HG02973 (cell line): ENCODE measurements around the gene C2orf92.
A peak's percentile ranks its signal among the peaks of the same experiment; 100 is the strongest.
"Not testable (repeated sequence)": the region's sequence is repeated elsewhere in the genome, so short reads cannot be mapped to it uniquely, and the experiment has no call there.

Experiments used
- ATAC-seq: cut with Tn5 transposase; IDR thresholded peaks from one replicate; pipeline ENCODE4 v1.9.1; 2021; ENCODE audit warnings: moderate library complexity; ENCODE audit not compliant: unreplicated experiment

The C2orf92 gene

DNA sequence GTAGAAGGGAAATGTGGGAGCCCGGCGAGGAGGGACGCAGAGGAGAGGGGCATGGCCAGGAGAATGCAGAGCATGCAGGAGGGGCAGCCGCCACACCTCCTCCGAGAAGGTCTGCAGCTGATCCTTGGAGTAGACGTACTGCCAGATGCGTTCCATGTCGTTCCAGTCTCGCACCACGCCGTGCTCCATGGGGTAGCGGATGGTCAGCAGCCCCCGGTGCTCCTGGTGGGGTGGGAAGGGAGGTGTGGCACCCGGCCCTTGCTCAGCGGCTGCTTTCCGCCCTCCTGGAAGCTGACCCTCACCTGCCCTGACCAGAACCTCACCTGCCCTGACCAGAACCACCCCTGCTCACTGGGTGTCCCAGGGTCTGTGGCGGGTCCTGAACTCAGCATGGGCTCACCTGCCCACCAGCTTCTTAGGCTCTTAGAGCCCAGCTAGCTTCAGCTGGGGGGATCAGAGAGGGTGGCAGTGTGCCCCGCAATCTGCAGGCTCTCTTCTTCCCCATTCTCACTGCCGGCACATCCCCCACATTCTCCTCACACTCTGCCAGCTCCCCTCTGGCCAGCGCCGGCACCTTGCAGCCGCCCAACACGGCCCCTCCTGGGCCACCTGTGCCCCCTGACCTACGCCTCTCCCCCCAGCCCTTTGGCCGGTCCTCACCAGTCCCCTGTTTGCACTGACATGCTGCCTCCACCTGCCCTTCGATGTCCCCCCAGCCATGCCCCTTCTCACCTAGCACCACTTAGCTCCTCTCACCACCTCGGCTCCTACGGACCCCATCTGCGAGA lies 10.1 kb upstream of the C2orf92 start:
- no peak for ATAC-seq

DNA sequence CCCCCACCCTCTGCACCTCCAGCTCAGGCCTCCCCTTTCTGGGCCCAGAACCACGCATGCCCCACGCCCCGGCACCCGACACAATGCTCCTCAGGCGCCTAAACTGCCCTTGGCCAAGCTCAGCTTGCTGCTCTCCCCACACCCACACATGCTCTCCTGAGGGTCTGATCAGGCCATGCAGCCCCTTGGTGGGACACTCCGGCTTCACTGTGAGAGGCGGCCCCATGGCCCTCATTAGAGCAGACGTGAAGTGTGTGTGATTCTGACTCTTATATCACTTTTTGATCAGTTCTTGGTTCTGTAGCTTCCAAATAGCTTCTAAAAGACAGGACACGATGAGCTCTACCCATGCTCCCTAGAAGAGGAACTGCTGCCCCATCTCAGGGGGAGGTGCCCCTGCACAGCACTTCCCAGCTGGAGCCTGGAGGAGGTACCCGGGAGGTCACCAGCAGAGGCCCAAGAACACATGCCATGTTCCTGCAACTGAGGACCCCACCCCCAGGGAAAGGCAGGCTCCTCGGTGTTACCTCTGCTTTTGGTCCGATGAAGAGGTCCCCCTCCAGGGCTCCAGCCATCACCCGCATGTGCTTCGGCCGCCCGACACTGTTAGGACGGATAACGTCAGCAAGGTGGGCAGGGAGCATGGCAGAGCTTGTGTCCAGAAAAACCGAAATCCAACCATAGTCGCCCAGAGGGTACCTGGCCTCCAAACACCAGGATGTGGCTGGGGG lies 9.3 kb upstream of the C2orf92 start:
- no peak for ATAC-seq

DNA sequence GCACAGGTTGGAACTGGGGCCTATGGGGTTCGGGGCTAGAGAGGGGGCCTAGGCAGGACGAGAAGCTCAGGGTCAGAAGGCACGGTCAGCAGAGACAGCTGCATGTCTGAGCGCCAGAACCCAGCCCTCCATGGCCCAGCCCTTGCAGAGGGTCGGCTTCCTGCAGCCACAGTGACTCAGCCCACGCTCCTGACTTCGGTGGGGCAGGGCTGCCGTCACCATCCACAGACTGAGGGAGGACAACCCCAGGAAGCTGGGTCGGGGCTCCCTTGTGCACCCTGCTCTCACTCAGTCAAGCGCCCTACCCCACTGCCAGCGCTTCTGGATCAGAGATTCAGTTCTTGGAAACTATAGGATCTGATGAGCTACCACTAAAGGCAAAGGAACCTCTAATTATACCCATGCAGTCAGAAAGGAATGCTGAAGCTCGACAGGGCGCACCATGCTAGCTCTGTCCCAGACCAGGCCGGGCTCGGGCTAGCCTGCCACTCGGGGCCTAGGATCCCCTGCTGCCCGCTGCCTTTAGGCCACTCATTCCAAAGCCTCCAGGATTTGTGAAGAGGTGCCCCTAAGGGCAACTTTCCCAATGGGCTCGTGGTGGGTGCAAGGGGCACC lies 8.6 kb upstream of the C2orf92 start:
- ATAC-seq, result no peak

DNA sequence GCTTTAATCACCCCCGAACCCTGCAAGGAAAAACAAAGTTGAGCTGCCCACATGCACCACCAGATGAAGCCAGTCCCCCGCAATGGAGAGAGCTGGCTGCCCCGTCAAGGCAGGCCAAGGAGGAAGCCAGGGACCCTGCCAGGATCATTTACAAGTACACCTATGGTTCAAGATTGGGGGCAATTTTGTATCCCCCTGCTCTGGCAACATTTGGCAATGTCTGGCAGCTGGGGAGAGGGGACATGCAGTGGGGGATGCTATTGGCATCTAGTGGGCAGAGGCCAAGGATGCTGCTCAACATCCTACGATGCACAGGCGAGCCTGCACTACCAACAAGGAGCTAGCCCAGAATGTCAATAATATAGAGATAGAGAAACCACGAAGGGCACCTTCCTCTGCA lies 7.6 kb upstream of the C2orf92 start:
- ATAC-seq, result no peak

DNA sequence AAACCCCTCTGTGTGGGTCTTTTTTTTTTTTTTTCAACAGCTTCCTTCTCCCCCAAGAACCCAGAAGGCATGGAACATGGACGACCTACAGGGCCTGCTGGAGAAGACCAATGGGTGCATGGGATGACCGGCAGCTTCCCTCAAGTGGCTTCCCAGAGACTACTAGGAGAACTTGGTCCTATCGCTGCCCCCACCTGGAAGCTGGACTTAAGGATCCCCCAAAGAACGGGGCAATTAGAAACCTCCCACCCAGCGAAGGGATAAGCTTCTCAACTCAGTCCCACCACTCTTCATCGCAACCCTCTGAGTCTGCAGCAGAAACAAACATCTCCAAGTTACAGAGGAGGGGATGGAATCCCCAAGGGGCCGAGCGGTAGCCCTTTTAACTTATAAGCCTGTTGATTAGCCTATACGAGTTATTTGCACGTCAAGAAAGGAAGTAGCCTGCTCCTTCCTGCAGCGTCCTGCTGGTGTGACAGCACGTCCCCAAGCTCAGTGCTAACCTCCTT lies 7.1 kb upstream of the C2orf92 start:
- ATAC-seq, result no peak

DNA sequence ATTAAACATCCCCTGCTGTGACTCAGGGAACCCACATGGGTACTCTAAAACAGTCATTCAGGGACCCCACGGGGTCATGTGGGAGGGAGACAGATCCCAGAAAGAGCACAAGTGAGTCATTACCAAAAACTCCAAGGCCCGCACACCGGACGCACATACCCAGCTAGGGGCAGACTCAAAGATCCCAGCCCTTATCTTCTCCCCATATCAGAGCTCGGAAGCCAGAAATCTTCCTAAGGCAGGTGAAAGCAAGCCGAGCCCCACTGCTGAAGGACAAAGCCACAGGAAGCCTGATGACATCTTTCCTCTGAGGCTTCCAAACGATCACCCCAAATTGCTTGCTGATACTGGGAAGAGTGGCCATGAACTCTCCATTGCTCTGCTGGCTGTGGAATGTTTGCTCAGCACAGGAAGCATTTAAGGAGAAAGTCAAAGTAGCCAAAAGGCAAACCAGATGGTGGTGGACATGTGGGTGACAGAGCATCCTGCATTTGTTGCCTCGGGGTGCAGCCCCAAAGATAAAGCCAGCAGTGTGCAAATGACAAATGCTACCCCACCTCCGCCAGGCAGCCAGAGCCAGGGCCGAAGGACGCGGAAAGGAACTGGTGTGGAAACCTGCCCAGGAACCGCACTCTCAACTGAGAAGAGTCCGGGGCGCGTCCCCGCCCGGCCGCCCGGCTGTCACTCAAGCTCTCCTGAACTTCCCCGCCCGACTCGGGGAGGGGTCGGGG lies 6.5 kb upstream of the C2orf92 start:
- ATAC-seq, result peak; percentile 39

DNA sequence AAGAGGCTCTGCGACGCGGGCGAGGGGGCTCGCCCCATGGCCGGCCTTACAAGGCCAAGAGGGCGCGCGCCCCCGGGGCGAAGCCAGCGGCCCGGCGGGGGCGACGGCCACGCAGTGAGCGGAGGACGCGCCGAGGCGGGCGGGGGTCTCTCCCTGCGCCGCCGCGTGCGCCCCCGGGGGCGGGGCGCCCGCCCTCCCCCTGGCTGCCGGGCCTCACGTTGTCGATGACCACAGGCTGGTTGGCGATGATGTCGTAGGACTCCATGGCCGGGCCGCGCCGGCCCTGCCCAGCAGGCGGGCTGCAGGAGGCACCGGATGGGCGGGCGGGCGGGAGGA lies 5.9 kb upstream of the C2orf92 start:
- no peak for ATAC-seq

DNA sequence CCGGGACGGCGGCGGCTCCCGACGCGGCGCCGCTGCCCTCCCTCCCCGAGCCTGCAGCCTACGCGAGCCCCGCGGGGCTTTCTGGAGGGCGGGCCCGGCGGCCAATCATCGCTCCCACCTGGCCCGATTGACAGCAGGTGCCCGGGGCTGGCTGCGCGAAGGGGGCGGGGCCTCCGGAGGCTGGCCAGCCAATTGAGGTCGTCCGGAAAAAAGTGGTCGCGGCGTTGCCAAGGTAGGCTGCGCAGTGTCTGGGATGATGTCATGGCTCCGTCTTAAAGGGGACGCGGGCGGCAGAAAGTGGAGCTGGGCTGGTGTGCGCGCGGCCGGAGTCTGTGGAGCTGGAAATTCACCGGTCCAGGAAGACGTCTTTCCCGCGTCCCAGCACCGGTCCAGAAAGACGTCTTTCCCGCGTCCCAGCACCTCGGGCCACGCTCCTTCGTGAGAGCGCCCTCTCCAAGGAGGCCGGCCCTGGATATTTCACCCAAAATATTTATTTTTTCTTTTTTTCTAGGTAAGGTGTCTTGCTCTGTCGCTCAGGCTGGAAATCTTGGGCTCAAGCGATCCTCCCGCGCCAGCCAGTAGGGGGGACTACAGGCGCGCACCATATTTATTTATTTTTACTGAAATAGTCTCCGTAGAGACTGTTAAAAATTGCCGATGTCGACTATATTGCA lies 5.4 kb upstream of the C2orf92 start, which contains the start of gene ACTR1B:
Gene ACTR1B (minus strand): TSS at position 83 of the 674 bp plus-strand sequence. CDS start 154 bp downstream, outside the sequence.
- peak; percentile 74 for ATAC-seq

DNA sequence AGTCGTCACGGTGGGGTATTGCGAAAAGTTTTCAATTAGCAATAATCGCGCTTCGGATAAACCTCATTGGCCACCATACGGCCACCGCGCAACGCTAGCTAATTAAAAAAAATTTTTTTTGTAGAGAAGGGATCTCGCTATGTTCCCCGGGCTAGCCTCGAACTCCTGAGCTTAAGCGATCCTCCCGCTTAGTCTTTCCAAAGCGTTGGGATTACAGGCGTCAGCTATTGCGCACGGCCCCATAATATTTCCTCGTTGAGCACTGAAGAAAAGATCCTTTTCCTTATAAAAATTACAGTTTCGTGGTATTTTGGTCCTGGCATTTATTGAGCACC lies 4.9 kb upstream of the C2orf92 start:
- no peak for ATAC-seq

DNA sequence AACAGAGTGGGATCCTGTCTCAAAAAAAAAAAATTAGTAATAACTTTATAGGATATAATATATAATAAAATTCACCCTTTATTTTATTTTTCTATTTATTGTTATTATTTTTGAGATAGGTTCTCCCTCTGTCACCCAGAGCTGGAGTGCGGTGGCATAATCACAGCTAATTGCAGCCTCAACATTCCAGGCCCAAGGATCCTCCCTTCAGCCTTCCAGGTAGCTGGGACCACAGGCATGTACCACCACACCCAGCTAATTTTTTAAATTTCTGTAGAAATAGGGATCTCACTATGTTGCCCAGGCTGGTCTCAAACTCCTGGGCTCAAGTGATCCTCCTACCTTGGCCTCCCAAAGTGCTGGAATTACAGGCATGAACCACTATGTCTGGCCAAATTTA lies 958 bp downstream of the C2orf92 start:
- no peak for ATAC-seq

DNA sequence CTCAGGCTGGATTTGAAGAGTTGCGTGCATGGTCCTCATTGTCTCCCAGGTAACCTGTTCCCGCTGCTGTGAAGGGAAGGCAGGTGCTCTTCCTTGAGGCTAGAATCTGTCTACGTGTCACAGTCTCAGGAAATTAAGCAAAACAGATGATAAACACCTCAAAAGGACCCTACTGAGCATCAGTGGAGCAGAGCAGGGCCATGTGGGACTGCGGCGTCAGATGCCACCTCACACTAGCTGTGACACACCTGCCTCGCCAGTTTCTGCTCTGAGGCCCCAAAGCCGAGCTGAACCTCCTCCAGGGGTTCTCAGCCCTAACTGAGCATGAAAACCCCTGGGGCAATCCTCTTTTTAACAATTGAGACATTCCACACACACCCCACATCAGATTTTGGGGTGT lies 2.0 kb downstream of the C2orf92 start:
- no peak for ATAC-seq

DNA sequence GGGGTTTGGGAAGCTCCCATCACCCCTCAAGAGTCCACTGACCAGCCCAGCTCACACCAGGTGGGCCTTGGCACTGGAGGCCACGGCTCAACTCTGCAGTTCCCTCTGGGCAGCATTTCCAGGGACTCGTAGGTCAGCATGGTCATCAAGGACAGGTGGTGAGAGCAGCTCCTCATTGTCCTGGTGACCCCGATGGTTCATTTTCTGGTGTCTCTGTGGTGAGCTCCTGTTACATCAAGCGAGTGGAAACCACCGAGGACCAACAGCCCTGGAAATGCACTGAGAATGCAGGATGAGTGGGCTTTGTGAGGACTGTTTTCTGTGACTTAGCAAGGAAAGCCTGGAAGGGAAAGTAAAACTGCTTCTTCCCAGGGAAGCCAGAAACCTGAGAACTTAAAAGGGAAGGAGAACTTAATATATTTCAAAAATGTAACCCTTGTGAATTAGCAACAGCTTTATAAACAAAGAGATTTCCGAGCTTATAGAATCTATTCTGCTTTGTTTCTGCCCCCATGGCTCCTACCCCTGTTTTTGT lies 3.2 kb downstream of the C2orf92 start:
- not testable (repeated sequence) for ATAC-seq

DNA sequence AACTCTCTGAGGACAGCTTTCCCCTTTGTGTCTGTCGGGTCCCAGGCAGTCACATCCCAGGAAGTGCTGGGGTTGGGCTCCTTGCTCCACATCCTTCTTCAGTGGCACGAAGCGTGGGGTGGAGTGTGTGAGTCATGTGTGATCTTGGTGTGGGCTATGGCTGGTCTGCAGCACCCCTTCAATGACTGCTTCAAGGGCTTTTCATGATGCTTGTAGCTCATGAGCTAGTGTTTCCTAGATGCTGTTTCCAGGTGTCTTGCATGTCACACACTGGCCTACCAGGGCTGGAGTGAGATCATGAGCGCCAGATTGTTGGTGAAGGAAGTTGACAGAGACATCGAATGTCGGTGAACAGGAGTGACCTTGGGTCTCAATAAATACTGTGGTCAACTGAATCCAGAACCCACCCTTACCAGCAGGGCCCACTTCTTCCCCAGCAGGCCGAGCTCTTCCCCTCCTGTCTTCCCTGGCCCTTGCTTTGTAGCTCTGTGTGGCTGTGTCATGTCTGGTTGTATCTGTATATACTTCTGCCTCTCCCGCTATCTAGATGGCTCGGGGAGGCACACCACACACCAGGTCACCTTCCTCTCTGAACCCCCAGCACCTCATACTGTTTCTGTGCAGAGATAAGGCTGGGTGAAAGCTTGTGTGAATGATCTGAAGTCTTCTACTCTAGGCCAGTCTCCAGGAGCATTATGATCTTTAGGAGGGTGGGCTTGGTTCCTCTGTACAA lies 3.8 kb downstream of the C2orf92 start:
- no peak for ATAC-seq

DNA sequence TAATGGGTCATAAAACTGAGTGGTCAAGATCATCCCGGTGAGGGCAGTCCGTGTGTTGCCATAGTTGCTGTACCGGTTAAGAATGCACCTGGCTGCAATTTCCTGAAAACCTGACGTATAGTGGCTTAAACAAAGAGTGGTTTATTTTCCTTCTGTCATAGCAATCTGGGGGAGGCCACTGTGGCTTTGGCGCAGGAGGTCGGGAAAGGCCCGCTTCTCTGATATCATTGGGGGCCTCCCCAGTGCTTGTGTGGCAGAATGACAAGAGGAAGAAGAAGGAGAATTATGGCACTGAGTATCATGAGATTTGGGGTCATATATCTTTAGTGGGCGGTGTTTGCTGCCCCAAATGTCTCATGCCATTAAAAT lies 4.4 kb downstream of the C2orf92 start:
- ATAC-seq, result no peak

DNA sequence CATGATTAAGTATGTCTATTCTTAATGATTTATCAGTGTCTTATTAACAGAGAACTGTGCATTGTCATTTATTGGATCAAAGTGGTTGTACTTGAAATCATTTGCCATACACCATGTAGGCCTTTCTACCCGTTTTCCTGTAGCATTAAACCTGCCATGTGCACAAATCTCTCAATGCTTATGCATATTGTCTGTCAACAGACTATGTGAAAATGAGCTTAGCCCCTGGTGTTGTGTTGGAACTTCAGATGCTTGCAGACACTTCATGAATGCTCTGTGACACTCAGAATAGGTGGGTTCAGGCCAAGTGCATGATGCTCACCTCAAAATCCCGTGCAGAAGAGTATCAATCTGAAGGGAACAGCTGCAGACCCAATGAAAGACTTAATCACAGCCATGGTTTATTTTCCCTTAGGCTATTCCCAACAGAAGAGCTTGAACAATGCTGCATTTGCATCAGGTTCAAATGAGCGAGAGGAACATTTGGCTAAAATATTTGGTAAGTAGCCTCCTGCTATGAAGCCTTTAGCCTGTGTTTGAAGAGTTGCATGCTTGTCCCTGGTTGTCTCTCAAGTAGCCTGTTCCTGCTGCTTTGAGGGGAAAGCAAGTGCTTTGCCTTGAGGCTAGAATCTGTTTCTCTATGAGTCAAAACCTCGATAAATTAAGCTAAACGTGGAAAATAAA lies 6.1 kb downstream of the C2orf92 start:
- no peak for ATAC-seq

DNA sequence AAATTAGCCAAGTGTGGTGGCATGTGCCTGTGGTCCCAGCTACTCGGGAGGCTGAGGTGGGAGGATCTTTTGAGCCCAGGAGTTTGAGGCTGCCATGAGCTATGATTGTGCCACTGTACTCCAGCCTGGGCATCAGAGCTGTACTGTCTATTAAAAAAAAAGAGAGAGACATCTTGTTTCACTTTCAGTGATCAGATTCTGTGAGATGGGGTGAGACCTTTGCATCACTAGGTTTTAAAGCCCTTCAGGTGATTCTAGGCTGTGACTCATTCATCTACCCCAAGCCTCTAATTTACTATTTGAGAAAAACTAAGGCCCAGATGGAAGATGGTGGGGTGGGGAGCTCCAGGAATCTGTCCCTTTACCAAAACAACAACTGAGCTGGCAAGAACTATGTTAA lies 7.1 kb downstream of the C2orf92 start:
- no peak for ATAC-seq

DNA sequence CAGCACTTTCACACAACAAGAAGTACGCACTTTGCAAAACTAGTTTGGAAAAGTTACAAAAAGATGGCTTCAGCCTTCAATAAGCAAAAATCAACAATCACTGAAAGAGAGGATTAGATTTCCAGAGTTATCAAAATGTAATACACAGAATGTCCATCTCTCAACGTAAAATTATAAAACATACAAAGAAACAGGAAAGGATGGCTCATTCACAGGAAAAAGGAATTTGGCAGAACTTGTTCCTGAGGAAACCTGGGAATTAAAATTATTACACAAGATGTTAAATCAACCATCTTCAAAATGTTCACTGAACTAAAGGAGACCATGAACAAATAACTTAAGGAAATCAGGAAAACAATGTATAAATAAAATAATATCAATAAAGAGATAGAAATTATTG lies 8.0 kb downstream of the C2orf92 start:
- no peak for ATAC-seq

DNA sequence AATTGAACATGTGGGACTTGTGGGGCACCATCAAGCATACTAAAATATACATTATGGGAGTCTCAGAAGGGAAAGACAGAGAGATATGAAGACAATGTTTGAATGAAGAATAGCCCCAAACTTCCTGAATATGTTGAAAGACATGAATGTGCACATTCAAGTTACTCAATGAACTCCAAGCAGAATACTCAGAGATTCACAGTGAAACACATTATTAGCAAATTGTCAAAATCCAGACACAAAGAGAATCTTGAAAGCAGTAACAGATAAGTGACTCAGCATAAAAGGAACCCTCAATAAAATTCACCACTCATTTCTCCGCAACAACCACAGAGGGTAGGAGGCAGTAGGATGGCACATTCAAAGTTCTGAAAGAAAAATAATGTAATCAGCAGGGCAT lies 8.8 kb downstream of the C2orf92 start:
- ATAC-seq, result no peak

DNA sequence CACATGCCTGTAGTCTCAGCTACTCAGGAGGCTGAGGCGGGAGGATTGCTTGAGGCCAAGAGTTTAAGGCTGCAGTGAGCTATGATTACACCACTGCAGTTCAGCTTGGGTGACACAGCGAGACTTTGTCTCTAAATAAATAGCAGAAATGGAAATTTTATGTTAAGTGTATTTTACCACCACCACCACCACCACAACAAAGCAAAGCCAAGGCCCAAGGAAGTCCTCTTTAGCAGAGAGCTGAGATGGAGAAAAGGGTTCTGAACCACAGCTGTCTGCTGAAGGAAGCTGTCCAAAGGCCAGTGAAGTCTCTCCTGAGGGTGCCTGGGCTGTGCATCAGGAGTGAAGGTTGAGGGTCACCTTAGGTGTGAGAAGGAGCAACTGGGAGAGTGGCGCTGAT lies 17.7 kb downstream of the C2orf92 start:
- ATAC-seq, result not testable (repeated sequence)
